Activated CD4-positive, alpha-beta T cell treated with anti-CD3 and anti-CD28 coated beads for 1 hour (primary cell): ENCODE results near the gene PCDHA7.
"Not testable (repeated sequence)": the region's sequence is repeated elsewhere in the genome, so short reads cannot be mapped to it uniquely, and the experiment has no call there.

Experiments used
- DNase-seq: peaks from one replicate; pipeline ENCODE4 v3.0.0-alpha.2; 2020

PCDHA7 gene

GRCh38 chr5:140823475-140823874 lies 10.6 kb upstream of the PCDHA7 start:
- DNase-seq = no peak

GRCh38 chr5:140827704-140828361 lies 6.2 kb upstream of the PCDHA7 start, which contains the start of gene PCDHA6:
TSS of gene PCDHA6 (plus strand) at chr5:140827960. CDS start at chr5:140828092, 132 bp downstream.
- DNase-seq = no peak

GRCh38 chr5:140828362-140828737 lies 5.7 kb upstream of the PCDHA7 start:
- DNase-seq = no peak

DNA sequence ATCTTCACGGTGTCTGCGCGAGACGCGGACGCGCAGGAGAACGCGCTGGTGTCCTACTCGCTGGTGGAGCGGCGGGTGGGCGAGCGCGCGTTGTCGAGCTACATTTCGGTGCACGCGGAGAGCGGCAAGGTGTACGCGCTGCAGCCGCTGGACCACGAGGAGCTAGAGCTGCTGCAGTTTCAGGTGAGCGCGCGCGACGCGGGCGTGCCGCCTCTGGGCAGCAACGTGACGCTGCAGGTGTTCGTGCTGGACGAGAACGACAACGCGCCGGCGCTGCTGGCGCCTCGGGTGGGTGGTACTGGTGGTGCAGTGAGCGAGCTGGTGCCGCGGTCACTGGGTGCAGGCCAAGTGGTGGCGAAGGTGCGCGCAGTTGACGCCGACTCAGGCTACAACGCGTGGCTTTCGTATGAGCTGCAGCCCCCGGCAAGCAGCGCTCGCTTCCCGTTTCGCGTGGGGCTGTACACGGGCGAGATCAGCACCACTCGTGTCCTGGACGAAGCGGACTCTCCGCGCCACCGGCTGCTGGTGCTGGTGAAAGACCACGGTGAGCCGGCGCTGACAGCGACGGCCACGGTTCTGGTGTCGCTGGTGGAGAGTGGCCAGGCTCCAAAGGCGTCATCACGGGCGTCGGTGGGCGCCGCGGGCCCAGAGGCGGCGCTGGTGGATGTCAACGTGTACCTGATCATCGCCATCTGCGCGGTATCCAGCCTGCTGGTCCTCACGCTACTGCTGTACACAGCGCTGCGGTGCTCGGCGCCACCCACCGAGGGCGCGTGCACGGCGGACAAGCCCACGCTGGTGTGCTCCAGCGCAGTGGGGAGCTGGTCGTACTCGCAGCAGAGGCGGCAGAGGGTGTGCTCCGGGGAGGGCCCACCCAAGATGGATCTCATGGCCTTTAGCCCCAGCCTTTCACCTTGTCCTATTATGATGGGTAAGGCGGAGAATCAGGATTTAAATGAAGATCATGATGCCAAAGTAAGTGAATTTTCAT lies 4.3 kb upstream of the PCDHA7 start:
- DNase-seq = not testable (repeated sequence)

- not testable (repeated sequence) for DNase-seq
These were observed 455 bp downstream of the PCDHA7 start for GRCh38 chr5:140834439-140835008.

GRCh38 chr5:140835622-140836510 lies 1.8 kb downstream of the PCDHA7 start:
- no peak for DNase-seq

DNA sequence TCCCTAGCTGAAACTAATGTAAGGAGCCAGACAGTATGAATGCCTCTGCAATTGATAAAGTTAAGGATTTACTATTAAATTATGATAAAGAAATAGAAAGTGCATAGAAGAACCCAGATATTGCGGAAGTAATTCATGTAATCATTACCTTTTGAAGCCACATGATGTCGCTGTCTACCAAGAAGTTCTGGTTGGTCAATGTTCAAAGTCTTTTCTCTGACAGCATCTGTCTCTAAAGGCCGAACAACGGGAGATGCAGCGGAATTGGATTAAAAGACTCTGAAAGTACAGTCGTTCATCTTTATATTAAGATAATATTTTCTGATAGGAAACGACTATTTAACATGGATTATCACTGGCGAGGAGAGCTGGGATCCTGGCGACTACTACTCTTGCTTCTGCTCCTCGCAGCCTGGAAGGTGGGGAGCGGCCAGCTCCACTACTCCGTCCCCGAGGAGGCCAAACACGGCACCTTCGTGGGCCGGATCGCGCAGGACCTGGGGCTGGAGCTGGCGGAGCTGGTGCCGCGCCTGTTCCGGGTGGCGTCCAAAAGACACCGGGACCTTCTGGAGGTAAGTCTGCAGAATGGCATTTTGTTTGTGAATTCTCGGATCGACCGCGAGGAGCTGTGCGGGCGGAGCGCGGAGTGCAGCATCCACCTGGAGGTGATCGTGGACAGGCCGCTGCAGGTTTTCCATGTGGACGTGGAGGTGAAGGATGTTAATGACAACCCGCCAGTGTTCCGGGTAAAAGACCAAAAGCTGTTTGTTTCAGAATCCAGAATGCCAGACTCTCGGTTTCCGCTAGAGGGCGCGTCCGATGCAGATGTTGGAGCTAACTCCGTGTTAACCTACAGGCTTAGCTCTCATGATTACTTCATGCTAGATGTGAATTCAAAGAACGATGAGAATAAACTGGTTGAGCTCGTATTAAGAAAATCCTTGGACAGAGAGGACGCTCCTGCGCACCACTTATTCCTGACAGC lies 7.2 kb downstream of the PCDHA7 start, which contains the start of gene PCDHA8:
Gene PCDHA8 (plus strand): TSS at position 210 of the 985 bp plus-strand sequence. CDS start 135 bp downstream, at position 345.
- DNase-seq = no peak

- DNase-seq = no peak
These were observed 9.0 kb downstream of the PCDHA7 start for GRCh38 chr5:140842798-140843733.

DNA sequence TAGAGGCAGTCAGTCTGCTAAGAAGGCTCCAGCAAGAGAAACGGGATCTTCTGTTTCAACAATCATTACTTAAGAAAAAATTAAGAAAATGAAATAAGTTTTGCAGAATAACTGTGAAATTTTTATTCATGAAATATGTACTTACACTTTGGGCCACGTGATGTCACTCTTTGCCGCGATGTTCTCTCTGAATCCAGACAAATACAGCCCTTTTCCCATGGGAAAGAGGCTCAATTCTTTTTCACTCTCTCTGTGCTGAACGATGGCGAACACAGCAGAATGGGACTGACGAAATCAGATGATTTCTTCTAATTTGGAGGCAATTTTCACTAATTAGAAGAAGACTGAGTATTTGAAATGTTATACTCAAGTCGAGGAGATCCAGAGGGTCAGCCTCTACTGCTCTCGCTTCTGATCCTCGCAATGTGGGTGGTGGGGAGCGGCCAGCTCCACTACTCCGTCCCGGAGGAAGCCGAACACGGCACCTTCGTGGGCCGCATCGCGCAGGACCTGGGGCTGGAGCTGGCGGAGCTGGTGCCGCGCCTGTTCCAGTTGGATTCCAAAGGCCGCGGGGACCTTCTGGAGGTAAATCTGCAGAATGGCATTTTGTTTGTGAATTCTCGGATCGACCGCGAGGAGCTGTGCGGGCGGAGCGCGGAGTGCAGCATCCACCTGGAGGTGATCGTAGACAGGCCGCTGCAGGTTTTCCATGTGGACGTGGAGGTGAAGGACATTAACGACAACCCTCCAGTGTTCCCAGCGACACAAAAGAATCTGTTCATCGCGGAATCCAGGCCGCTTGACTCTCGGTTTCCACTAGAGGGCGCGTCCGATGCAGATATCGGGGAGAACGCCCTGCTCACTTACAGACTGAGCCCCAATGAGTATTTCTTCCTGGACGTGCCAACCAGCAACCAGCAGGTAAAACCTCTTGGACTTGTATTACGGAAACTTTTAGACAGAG lies 14.4 kb downstream of the PCDHA7 start, which contains the start of gene PCDHA9:
Gene PCDHA9 (plus strand): TSS at position 244 of the 964 bp plus-strand sequence. CDS start 114 bp downstream, at position 358.
- not testable (repeated sequence) for DNase-seq

- DNase-seq = not testable (repeated sequence)
These were observed 16.0 kb downstream of the PCDHA7 start for GRCh38 chr5:140849831-140850634.

DNA sequence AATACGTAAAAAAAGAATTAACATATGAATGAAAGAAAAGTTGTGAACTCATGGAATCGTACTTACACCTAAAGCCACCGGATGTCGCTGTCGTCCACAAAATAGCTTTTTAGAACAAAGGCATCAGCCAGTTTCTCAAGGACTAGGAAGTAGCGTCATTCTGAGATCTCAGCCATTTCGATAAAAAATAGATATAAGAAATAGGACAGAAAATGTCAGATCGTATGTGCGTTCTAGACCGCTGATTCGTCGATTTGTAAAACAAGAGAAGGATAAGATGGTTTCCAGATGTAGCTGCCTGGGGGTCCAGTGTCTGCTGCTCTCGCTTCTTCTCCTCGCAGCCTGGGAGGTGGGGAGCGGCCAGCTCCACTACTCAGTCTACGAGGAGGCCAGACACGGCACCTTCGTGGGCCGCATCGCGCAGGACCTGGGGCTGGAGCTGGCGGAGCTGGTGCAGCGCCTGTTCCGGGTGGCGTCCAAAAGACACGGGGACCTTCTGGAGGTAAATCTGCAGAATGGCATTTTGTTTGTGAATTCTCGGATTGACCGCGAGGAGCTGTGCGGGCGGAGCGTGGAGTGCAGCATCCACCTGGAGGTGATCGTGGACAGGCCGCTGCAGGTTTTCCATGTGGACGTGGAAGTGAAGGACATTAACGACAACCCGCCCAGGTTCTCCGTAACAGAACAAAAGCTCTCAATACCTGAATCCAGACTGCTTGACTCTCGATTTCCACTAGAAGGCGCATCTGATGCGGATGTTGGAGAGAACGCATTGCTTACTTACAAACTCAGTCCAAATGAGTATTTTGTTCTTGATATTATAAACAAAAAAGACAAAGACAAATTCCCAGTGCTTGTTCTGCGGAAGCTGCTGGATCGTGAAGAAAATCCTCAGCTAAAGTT lies 22.0 kb downstream of the PCDHA7 start, which contains the start of gene PCDHA10:
Gene PCDHA10 (plus strand): TSS at position 126 of the 903 bp plus-strand sequence. CDS start 152 bp downstream, at position 278.
- DNase-seq = no peak

- DNase-seq = no peak
These were observed 23.3 kb downstream of the PCDHA7 start for GRCh38 chr5:140857177-140857986.

- no peak for DNase-seq
These were observed 23.8 kb downstream of the PCDHA7 start for GRCh38 chr5:140857987-140858240.

DNA sequence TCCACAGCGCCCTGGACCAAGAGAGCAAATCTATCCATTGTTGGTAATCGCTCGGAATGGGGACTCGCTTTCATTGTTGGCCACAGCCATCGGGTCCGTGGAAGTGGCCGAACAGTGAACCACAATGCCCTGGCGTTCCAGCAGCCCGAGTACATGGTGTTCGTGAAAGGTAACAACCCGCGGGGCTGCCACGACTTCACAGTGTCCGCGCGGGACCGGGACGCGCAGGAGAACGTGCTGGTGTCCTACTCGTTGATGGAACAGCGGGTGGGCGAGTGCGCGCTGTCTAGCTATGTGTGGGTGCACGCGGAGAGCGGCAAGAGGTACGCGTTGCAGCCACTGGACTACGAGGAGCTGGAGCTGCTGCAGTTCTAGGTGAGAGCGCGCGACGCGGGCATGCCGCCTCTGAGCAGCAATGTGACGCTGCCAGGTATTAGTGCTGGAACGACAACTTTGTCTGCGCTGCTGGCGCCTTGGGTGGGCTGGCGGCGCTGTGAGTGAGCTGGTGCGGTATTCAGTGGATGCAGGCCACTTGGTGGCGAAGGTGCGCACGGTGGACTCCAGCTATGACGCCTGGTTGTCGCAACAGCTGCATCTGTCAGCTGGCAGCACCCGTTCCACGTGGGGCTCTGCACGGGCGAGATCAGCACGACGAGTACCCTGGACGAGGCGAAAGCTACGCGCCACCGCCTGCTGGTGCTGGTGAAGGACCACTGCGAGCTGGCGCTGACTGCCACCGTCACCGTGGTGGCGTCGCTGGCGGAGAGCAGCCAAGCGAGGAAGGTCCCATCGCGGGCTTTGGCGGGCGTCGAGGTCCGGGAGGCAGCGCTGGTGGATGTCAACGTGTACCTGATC lies 28.6 kb downstream of the PCDHA7 start:
- no peak for DNase-seq
